ENCODE measurements around the gene TMEM132D. TPM values are rescaled to one million over a fixed set of nuclear protein-coding genes. Genes with fewer than 3 reads are reported as not detected.

TMEM132D gene
- total RNA-seq, 1 experiment from 2014 or later = 1.4 TPM

- TF ChIP-seq ZNF281 (CRISPR knock-in tag; IDR thresholded peaks at IDR 0.05) = no peak
- no peak for TF ChIP-seq CREM (CRISPR knock-in tag; IDR thresholded peaks at IDR 0.05)
- no peak for TF ChIP-seq SOX15 (CRISPR knock-in tag; IDR thresholded peaks at IDR 0.05)
- TF ChIP-seq ESRRA (CRISPR knock-in tag; IDR thresholded peaks at IDR 0.05; ENCODE audit: borderline replicate concordance) = no peak
- TF ChIP-seq ZNF317 (CRISPR knock-in tag; IDR thresholded peaks at IDR 0.05; ENCODE audit: borderline replicate concordance, low read depth) = no peak
- no peak for TF ChIP-seq ZNF425 (CRISPR knock-in tag; conservative IDR thresholded peaks at IDR 0.05)
- no peak for TF ChIP-seq NFYB (CRISPR knock-in tag; conservative IDR thresholded peaks at IDR 0.05; ENCODE audit: low read depth)
- no peak for TF ChIP-seq TEAD4 (CRISPR knock-in tag; IDR thresholded peaks at IDR 0.05)
These were observed 344.0 kb downstream of the TMEM132D start (continued) for GRCh38 chr12:129559776-129560175.

- TF ChIP-seq ZBTB43 (CRISPR knock-in tag; IDR thresholded peaks at IDR 0.05) (no peak), NR1H2 (CRISPR knock-in tag; IDR thresholded peaks at IDR 0.05) (no peak), ZBTB21 (CRISPR knock-in tag; IDR thresholded peaks at IDR 0.05; ENCODE audit: borderline replicate concordance) (no peak), ATF2 (CRISPR knock-in tag; IDR thresholded peaks at IDR 0.05; ENCODE audit: borderline replicate concordance, low read depth) (no peak), GABPB1 (CRISPR knock-in tag; IDR thresholded peaks at IDR 0.05) (no peak), RORB (CRISPR knock-in tag; IDR thresholded peaks at IDR 0.05) (no peak)
- ChIA-PET CTCF (no interaction called here), POLR2A (no interaction called here)
- peaks cover 70% of the 10 kb centered on the region for H3K36me3 Mint-ChIP-seq
- ATAC-seq (no peak), DNase-seq (ENCODE audit: low spot score) (no peak)
- peaks cover 80% of the 10 kb centered on the region for H3K9me3 Mint-ChIP-seq
- H3K27me3 Mint-ChIP-seq (ENCODE audit: low read depth) = peaks cover 7% of the 10 kb centered on the region
- no peaks in the 10 kb centered on the region for H3K4me1 Mint-ChIP-seq
- H3K4me3 Mint-ChIP-seq = no peak overlapping the region
- no peak overlapping the region for H3K27ac Mint-ChIP-seq
These were observed 345.8 kb downstream of the TMEM132D start for GRCh38 chr12:129558036-129558435.

GRCh38 chr12:129556082-129556481, 347.7 kb downstream of the TMEM132D start:
- CTCF ChIA-PET = no interaction called here
- Mint-ChIP-seq H3K9me3 (peaks cover 86% of the 10 kb centered on the region), H3K36me3 (peaks cover 76% of the 10 kb centered on the region), H3K4me3 (no peak overlapping the region), H3K27ac (no peak overlapping the region), H3K27me3 (ENCODE audit: low read depth) (peaks cover 11% of the 10 kb centered on the region), H3K4me1 (no peaks in the 10 kb centered on the region)
- no peak for ATAC-seq
- no peak for TF ChIP-seq ZNF416 (CRISPR knock-in tag; IDR thresholded peaks at IDR 0.05)
- no peak for TF ChIP-seq NFYB (CRISPR knock-in tag; conservative IDR thresholded peaks at IDR 0.05; ENCODE audit: low read depth)
- no peak for TF ChIP-seq TEAD1 (CRISPR knock-in tag; IDR thresholded peaks at IDR 0.05)
- DNase-seq (ENCODE audit: low spot score) = no peak
- POLR2A ChIA-PET = no interaction called here

Measured in WTC11 (cell line).